Lower lobe of right lung (tissue), 2 donors: Measurements from ENCODE around the gene HSD17B2. TPM values are rescaled to one million over a fixed set of nuclear protein-coding genes. Genes with fewer than 3 reads are reported as not detected.

Source experiments
- ATAC-seq, 2 donors: fragments of 200-7000 bp; cut with Tn5 transposase; one replicate each; pipeline ENCODE4 v1.9.1; 2020 to 2022; ENCODE audit warnings: mild to moderate bottlenecking in 2 of 2, moderate library complexity in 2 of 2
- DNase-seq: peaks from one replicate; pipeline ENCODE4 v3.0.0-alpha.2; 2020
- H3K27ac ChIP-seq: fragments of 200-600 bp; one replicate; pipeline ENCODE4 v1.8.0; 2022
- H3K27me3 ChIP-seq: fragments of 200-600 bp; one replicate; pipeline ENCODE4 v1.8.0; 2022; ENCODE audit warnings: low read depth
- H3K36me3 ChIP-seq: fragments of 200-600 bp; one replicate; pipeline ENCODE4 v1.8.0; 2022; ENCODE audit warnings: mild to moderate bottlenecking
- H3K4me1 ChIP-seq: fragments of 200-600 bp; one replicate; pipeline ENCODE4 v1.8.0; 2022
- H3K4me3 ChIP-seq: fragments of 200-600 bp; one replicate; pipeline ENCODE4 v1.8.0; 2022; ENCODE audit warnings: mild to moderate bottlenecking
- H3K9me3 ChIP-seq: fragments of 200-600 bp; one replicate; pipeline ENCODE4 v1.8.0; 2022
- intact Hi-C: fragments of 100-400 bp; cut with DNase I; formaldehyde crosslinking; loops from one replicate; pipeline ENCODE4 v1.11.0; 2022
- total RNA-seq: library from RNA; stranded (reverse); fragmentation: NEBNext Ultra II Directional; extraction: Animal tissue kit (Norgen Biotek cat#: 25700); gene quantifications from one replicate; pipeline ENCODE4 v1.2.1, GENCODE V29; 2021
- TF ChIP-seq, protein P1 (sequence below): fragments of 200-600 bp; IDR thresholded peaks from one replicate; pipeline ENCODE4 v1.8.0; 2022; ENCODE audit warnings: antibody characterized with exemption, mild to moderate bottlenecking
- donor health status: DM: no; HTN: yes; CAD: no; lungs with severe emphysema.

HSD17B2 gene
- total RNA-seq, 1 donor from 2014 or later, result 2.9 TPM

DNA sequence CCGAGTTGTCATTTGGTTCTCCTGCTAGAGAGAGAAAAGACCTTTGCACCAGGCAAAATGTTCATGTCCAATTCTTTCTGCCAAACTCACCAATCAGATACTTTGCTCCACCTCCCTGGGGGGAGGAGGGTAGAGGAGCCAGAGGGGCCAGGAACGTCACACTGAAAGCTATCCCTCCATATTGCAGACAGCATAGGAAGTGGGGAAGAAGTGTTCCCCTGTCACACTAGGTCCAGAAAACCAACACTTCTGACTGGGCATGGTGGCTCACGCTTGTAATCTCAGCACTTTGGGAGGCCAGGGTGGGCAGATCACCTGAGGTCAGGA is 9.5 kb downstream of the HSD17B2 start:
- TF ChIP-seq, protein P1, sequence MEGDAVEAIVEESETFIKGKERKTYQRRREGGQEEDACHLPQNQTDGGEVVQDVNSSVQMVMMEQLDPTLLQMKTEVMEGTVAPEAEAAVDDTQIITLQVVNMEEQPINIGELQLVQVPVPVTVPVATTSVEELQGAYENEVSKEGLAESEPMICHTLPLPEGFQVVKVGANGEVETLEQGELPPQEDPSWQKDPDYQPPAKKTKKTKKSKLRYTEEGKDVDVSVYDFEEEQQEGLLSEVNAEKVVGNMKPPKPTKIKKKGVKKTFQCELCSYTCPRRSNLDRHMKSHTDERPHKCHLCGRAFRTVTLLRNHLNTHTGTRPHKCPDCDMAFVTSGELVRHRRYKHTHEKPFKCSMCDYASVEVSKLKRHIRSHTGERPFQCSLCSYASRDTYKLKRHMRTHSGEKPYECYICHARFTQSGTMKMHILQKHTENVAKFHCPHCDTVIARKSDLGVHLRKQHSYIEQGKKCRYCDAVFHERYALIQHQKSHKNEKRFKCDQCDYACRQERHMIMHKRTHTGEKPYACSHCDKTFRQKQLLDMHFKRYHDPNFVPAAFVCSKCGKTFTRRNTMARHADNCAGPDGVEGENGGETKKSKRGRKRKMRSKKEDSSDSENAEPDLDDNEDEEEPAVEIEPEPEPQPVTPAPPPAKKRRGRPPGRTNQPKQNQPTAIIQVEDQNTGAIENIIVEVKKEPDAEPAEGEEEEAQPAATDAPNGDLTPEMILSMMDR, result no peak
- H3K36me3 ChIP-seq, result no peaks in the 10 kb centered on the region
- H3K27me3 ChIP-seq, result no peaks in the 10 kb centered on the region
- ATAC-seq (no peak), DNase-seq (no peak)
- peaks cover 13% of the 10 kb centered on the region for H3K4me1 ChIP-seq
- intact Hi-C loops, result no loop called here
- no peak overlapping the region for H3K4me3 ChIP-seq
- no peaks in the 10 kb centered on the region for H3K9me3 ChIP-seq
- peak overlapping the region; percentile 44 for H3K27ac ChIP-seq

DNA sequence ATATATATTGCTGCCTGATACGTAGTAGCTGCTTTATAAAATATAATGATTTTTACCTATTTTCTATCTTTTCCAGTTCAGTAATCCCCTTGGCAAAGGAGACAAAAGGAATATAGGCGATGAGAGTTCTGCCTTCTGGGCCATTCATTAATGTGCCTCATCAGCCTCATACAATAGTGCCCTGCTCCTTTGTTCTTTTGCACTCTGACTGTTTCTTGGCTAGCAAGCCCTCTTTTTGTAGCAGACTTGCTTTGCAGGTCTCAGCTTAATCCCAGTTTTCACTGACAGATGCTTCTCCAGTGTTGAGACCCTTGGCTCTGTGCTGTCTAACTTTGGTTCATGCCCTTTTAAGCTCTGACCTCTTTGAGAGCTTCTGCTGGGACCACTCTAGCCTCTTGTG is 10.4 kb downstream of the HSD17B2 start:
- TF ChIP-seq, protein P1, result no peak
- no peak overlapping the region for H3K4me3 ChIP-seq
- H3K9me3 ChIP-seq, result no peaks in the 10 kb centered on the region
- intact Hi-C loops, result no loop called here
- ATAC-seq, result no peak
- H3K27me3 ChIP-seq, result no peaks in the 10 kb centered on the region
- H3K4me1 ChIP-seq, result peaks cover 13% of the 10 kb centered on the region
- no peak overlapping the region for H3K27ac ChIP-seq
- no peaks in the 10 kb centered on the region for H3K36me3 ChIP-seq
- no peak for DNase-seq

DNA sequence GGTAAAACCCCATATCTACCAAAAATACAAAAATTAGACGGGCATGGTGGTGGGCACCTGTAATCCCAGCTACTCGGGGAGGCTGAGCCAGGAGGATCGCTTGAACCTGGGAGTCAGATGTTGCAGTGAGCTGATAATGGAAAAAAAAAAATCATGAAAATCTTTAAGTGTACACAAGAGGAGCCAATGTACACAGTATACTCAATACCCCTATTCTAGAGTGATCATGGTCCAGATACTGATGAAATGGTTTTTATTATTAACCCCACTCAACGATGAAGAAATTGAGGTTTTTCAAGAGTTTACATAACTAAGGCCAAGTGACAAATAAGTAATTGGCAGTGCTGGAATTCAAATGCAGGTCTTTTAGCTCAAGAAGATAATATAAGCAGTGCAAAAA is 11.5 kb downstream of the HSD17B2 start:
- H3K4me1 ChIP-seq, result peaks cover 13% of the 10 kb centered on the region
- H3K27me3 ChIP-seq, result no peaks in the 10 kb centered on the region
- H3K9me3 ChIP-seq, result no peaks in the 10 kb centered on the region
- peak overlapping the region; percentile 47 for H3K27ac ChIP-seq
- TF ChIP-seq, protein P1, result no peak
- DNase-seq, result no peak
- ATAC-seq, result no peak
- no peak overlapping the region for H3K4me3 ChIP-seq
- H3K36me3 ChIP-seq, result no peaks in the 10 kb centered on the region
- intact Hi-C loops, result no loop called here

DNA sequence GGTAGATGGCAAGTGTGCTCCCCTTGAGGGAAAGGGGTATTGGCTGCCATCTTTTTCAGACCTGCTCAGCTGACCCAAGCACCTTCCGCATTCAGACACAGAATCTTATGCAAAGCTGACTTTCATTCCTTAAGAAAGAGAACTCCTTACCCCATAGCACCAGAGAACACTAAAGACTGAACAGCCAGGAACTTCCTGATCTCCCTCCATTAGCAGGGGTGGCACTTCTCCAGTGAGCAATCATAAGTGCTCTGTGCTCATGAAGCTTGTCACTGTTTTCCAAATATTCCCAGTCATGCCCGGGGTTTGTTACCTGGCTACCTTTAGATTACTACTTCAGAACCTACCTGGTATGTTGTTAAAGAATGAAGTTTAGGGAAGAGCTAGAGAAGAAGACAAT is 11.9 kb downstream of the HSD17B2 start:
- ATAC-seq, result peak; percentile 80 to 86
- no peak overlapping the region for H3K4me3 ChIP-seq
- peaks cover 13% of the 10 kb centered on the region for H3K4me1 ChIP-seq
- H3K27me3 ChIP-seq, result no peaks in the 10 kb centered on the region
- no peaks in the 10 kb centered on the region for H3K9me3 ChIP-seq
- H3K27ac ChIP-seq, result peak overlapping the region; percentile 47
- intact Hi-C loops, result no loop called here
- no peak for DNase-seq
- H3K36me3 ChIP-seq, result no peaks in the 10 kb centered on the region
- TF ChIP-seq, protein P1, result no peak

DNA sequence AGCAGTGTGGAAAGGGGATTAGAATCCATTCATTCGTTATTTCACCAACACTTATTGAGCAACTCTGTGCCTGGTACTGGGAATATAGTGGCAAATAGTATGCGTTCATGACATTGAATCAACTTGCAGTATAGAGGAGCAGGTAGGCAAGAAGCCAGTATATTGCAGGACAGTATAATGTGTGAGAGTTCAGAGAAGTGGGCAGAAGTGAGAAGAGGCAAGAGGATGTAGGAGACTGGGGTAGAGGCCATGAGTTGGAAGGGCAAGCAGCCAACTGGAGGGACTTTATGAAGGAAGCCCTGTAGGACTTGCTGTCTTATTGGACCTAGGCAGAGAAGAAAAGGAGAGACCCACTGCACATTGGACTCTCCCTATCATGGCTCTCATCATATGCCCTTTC is 12.3 kb downstream of the HSD17B2 start:
- ATAC-seq (peak; percentile 63), DNase-seq (no peak)
- Histone ChIP-seq H3K27ac (peak overlapping the region; percentile 47), H3K36me3 (no peaks in the 10 kb centered on the region), H3K4me1 (peaks cover 13% of the 10 kb centered on the region), H3K4me3 (no peak overlapping the region), H3K9me3 (no peaks in the 10 kb centered on the region), H3K27me3 (no peaks in the 10 kb centered on the region)
- TF ChIP-seq, protein P1, result no peak
- intact Hi-C loops, result no loop called here

DNA sequence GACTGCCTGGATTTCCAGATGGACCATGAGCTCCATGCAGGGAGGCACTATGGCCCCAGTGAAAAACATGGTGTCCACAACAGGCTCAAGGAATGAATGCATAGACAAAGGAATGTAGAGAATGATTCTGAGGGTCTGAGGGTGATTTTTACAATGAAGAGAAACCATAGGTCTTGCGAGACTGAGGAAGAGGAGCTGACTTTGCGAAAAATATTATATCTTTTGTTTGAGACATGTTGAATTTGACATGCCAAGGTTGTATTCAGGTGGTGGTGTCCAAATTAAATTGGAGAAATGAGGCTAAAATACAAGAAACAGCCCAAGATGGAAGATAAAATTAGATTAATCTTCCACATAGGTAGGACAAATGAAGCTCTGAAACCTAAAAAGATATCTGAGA is 12.7 kb downstream of the HSD17B2 start:
- H3K4me1 ChIP-seq, result peaks cover 13% of the 10 kb centered on the region
- no peak overlapping the region for H3K4me3 ChIP-seq
- intact Hi-C loops, result no loop called here
- peak overlapping the region; percentile 47 for H3K27ac ChIP-seq
- H3K36me3 ChIP-seq, result no peaks in the 10 kb centered on the region
- H3K9me3 ChIP-seq, result no peaks in the 10 kb centered on the region
- no peak for DNase-seq
- ATAC-seq, result no peak
- no peaks in the 10 kb centered on the region for H3K27me3 ChIP-seq
- TF ChIP-seq, protein P1, result no peak
